Tibial nerve (tissue), 4 donors: ENCODE measurements around the gene SLC17A9. TPM values are rescaled to one million over a fixed set of nuclear protein-coding genes. Genes with fewer than 3 reads are reported as not detected.

Experiments used
- DNase-seq, 2 donors: peaks; one replicate each; pipeline ENCODE4 v3.0.0-alpha.2; 2019; ENCODE audit warnings: low spot score in 2 of 2
- H3K27ac ChIP-seq, 4 donors: fragments of 200-600 bp; sonication (generic) in 3 of 4; one replicate each; pipeline ENCODE4 v1.5.1; 2017 to 2019; ENCODE audit warnings: mild to moderate bottlenecking in 1 of 4
- H3K27me3 ChIP-seq, 2 donors: fragments of 200-600 bp; sonication (generic) in 1 of 2; one replicate each; pipeline versions ENCODE4 v1.5.1 to v1.6.0; 2017 to 2019
- H3K36me3 ChIP-seq, 3 donors: fragments of 200-600 bp; sonication (generic); one replicate each; pipeline ENCODE4 v1.5.1; 2018 to 2019
- H3K4me1 ChIP-seq, 4 donors: fragments of 200-600 bp; sonication (generic) in 3 of 4; one replicate each; pipeline ENCODE4 v1.5.1; 2017 to 2019
- H3K4me3 ChIP-seq, 4 donors: fragments of 200-600 bp; sonication (generic) in 3 of 4; one replicate each; pipeline ENCODE4 v1.5.1; 2017 to 2019; ENCODE audit warnings: mild to moderate bottlenecking in 1 of 4, moderate library complexity in 1 of 4
- H3K9me3 ChIP-seq, 4 donors: fragments of 200-600 bp; sonication (generic) in 3 of 4; one replicate each; pipeline ENCODE4 v1.5.1; 2017 to 2019
- CTCF ChIP-seq, 5 experiments: fragments of 200-600 bp in 3 of 5; fragments of 450-650 bp in 2 of 5; sonication (generic) in 3 of 5; IDR thresholded peaks; one replicate each; pipeline ENCODE4 v1.5.1; 2016 to 2019; ENCODE audit warnings: antibody characterized with exemption in 5 of 5, mild to moderate bottlenecking in 3 of 5, moderate library complexity in 2 of 5
- EP300 ChIP-seq, 2 donors: sonication (generic); formaldehyde crosslinking; IDR thresholded peaks; one replicate each; pipeline ENCODE4 v1.6.1; 2017; ENCODE audit warnings: antibody characterized with exemption in 2 of 2, mild to moderate bottlenecking in 1 of 2
- POLR2A ChIP-seq, 2 donors: fragments of 450-650 bp; IDR thresholded peaks; one replicate each; pipeline ENCODE4 v1.6.1; 2017; ENCODE audit warnings: antibody characterized with exemption in 2 of 2, mild to moderate bottlenecking in 2 of 2, moderate library complexity in 2 of 2
- WGBS, 2 donors: methylation state at CpG; one replicate each; pipeline ENCODE4 v1.1.5; 2018; 5-methylcytosine and 5-hydroxymethylcytosine counted together
- total RNA-seq, 4 donors: library from RNA; depleted of rRNA; stranded (reverse); fragments of >200 nt; gene quantifications; one replicate each; pipeline ENCODE4 v1.1.0, GENCODE V29; 2016

The SLC17A9 gene
- total RNA-seq, 4 donors from 2014 or later, result 3.9 to 13.5 (median 4.5) TPM

GRCh38 chr20:62940875-62941274 is 11.6 kb upstream of the SLC17A9 start:
- no peak for DNase-seq
- Histone ChIP-seq H3K4me3 (no peak overlapping the region), H3K9me3 (no peaks in the 10 kb centered on the region), H3K27me3 (no peaks in the 10 kb centered on the region), H3K27ac (peak overlapping the region in 1 of 4 donors; percentile 40), H3K4me1 (peaks cover 0 to 50% (median 23%) of the 10 kb centered on the region in 4 donors), H3K36me3 (peaks cover 5 to 45% (median 25%) of the 10 kb centered on the region in 3 donors)
- WGBS, 2 donors, result 78 to 82% methylated on average over 8 of the region's 8 CpGs
- TF ChIP-seq POLR2A (IDR thresholded peaks at IDR 0.05) (no peak), EP300 (IDR thresholded peaks at IDR 0.05) (no peak), CTCF (IDR thresholded peaks at IDR 0.05) (no peak)

- TF ChIP-seq CTCF (IDR thresholded peaks at IDR 0.05) (no peak), EP300 (IDR thresholded peaks at IDR 0.05) (no peak), POLR2A (IDR thresholded peaks at IDR 0.05) (no peak)
- Histone ChIP-seq H3K4me3 (no peak overlapping the region), H3K27me3 (no peaks in the 10 kb centered on the region), H3K9me3 (no peaks in the 10 kb centered on the region), H3K27ac (peak overlapping the region in 2 of 4 donors; percentile 34 to 40), H3K4me1 (peaks cover 0 to 41% (median 14%) of the 10 kb centered on the region in 4 donors), H3K36me3 (peaks cover 5 to 54% (median 26%) of the 10 kb centered on the region in 3 donors)
- 86 to 88% methylated on average over 1 of the region's 1 CpG for WGBS, 2 donors
- DNase-seq, result no peak
These were observed 10.7 kb upstream of the SLC17A9 start for GRCh38 chr20:62941792-62942191.

GRCh38 chr20:62942456-62942855 is 10.1 kb upstream of the SLC17A9 start:
- DNase-seq, result no peak

GRCh38 chr20:62943396-62943795 is 9.1 kb upstream of the SLC17A9 start:
- Histone ChIP-seq H3K27me3 (no peaks in the 10 kb centered on the region), H3K9me3 (no peaks in the 10 kb centered on the region), H3K4me3 (no peak overlapping the region), H3K36me3 (peaks cover 5 to 70% (median 26%) of the 10 kb centered on the region in 3 donors), H3K4me1 (peaks cover 0 to 40% (median 14%) of the 10 kb centered on the region in 4 donors), H3K27ac (no peak overlapping the region)
- DNase-seq, result no peak
- no peak for TF ChIP-seq CTCF (IDR thresholded peaks at IDR 0.05)
- TF ChIP-seq POLR2A (IDR thresholded peaks at IDR 0.05), result no peak
- TF ChIP-seq EP300 (IDR thresholded peaks at IDR 0.05), result no peak
- WGBS, 2 donors, result 89 to 93% methylated on average over 14 of the region's 14 CpGs

More at GRCh38 chr20:62942456-62942855, 10.1 kb upstream of the SLC17A9 start:
- Histone ChIP-seq H3K27me3 (no peaks in the 10 kb centered on the region), H3K4me1 (peaks cover 0 to 40% (median 14%) of the 10 kb centered on the region in 4 donors), H3K9me3 (no peaks in the 10 kb centered on the region), H3K4me3 (no peak overlapping the region), H3K27ac (no peak overlapping the region), H3K36me3 (peaks cover 5 to 61% (median 26%) of the 10 kb centered on the region in 3 donors)
- 75 to 82% methylated on average over 2 of the region's 2 CpGs for WGBS, 2 donors
- TF ChIP-seq POLR2A (IDR thresholded peaks at IDR 0.05) (no peak), CTCF (IDR thresholded peaks at IDR 0.05) (no peak), EP300 (IDR thresholded peaks at IDR 0.05) (no peak)

GRCh38 chr20:62944184-62944583 is 8.3 kb upstream of the SLC17A9 start:
- Histone ChIP-seq H3K4me1 (peaks cover 0 to 34% (median 10%) of the 10 kb centered on the region in 4 donors), H3K36me3 (peaks cover 5 to 77% (median 26%) of the 10 kb centered on the region in 3 donors), H3K27ac (no peak overlapping the region), H3K4me3 (no peak overlapping the region), H3K9me3 (no peaks in the 10 kb centered on the region), H3K27me3 (no peaks in the 10 kb centered on the region)
- TF ChIP-seq POLR2A (IDR thresholded peaks at IDR 0.05) (no peak), EP300 (IDR thresholded peaks at IDR 0.05) (no peak), CTCF (IDR thresholded peaks at IDR 0.05) (no peak)
- no peak for DNase-seq
- 93 to 94% methylated on average over 8 of the region's 8 CpGs for WGBS, 2 donors
